ENCODE results near the gene EXOC4.

DNA sequence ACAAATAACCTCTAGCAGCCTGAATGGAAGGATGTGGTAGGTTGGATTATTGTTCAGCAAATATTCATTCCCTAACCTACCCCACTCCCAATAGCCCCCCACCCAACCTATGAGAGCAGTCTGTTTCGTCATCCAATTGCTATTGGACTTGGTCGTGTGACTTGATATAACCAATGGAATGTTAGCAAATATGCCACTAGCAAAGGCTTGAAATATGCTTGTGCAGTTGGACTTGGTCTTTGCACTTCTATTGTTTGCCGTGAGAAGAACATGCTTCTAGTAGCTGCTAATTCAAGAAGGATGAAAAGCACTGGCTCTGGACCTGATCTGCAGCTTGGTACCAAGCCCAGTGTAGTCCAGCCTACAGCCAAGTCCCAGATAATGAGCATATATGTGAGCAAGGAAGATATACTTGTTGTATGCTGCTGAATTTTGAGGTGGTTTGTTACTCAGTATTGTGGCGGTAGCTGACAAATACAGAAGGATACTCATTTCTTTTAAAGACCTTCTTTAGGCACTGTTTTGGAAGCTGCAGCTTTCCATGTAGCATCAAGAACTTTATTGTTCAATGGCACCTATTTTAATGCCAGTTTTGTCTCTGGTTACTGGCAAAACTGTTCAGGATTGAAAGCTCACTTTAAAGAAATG lies 180.4 kb downstream of the EXOC4 start:
- TF ChIP-seq, protein P1, sequence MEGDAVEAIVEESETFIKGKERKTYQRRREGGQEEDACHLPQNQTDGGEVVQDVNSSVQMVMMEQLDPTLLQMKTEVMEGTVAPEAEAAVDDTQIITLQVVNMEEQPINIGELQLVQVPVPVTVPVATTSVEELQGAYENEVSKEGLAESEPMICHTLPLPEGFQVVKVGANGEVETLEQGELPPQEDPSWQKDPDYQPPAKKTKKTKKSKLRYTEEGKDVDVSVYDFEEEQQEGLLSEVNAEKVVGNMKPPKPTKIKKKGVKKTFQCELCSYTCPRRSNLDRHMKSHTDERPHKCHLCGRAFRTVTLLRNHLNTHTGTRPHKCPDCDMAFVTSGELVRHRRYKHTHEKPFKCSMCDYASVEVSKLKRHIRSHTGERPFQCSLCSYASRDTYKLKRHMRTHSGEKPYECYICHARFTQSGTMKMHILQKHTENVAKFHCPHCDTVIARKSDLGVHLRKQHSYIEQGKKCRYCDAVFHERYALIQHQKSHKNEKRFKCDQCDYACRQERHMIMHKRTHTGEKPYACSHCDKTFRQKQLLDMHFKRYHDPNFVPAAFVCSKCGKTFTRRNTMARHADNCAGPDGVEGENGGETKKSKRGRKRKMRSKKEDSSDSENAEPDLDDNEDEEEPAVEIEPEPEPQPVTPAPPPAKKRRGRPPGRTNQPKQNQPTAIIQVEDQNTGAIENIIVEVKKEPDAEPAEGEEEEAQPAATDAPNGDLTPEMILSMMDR (conservative IDR thresholded peaks at IDR 0.05), result no peak
- TF ChIP-seq ZFX (IDR thresholded peaks at IDR 0.05), result no peak
